ENCODE measurements around the gene FMNL2.

DNA sequence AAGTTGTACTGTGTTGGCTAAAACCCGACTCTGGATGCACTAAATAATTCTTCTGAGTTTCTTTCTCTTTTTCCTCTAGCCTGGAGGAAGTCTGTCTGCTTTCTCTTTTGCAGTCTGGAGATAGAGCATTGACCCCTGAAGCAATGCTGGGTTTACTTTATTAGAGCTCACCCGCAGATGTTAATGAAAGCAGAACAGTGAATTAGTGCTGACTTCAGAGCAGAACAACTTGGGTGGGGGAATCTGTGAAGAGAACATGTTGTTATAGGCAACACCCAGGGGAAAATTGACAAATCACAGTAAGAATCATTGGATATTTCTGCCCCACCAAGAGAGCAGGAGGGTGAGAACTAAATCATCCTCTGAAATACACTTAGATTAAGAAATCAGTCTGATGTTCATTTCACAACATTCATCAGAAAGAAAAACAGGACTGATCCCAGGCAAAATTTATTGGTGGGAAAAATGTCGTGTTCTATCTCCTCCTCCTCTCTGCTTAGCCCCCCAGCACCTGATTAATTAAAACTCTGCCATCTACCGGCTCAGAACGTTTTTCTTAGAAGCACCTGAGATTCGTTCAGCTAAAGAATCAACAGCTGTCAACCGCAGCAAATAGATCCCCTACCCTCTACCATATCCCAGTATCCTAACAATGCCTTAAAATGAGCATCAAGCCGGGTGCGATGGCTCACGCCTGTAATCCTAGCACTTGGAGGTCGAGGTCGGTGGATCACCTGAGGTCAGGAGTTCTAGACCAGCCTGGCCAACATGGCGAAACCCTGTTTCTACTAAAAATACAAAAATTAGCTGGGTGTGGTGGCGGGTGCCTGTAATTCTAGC lies 165.1 kb downstream of the FMNL2 start:
- TF ChIP-seq RARB (CRISPR knock-in tag; IDR thresholded peaks at IDR 0.05) (no peak), ZFP3 (CRISPR knock-in tag; IDR thresholded peaks at IDR 0.05) (no peak), PPARA (CRISPR knock-in tag; IDR thresholded peaks at IDR 0.05; ENCODE audit: borderline replicate concordance) (no peak), CSDC2 (CRISPR knock-in tag; IDR thresholded peaks at IDR 0.05) (no peak), OSR1 (CRISPR knock-in tag; IDR thresholded peaks at IDR 0.05) (no peak), ARNTL (CRISPR knock-in tag; IDR thresholded peaks at IDR 0.05; ENCODE audit: borderline replicate concordance, low read depth) (no peak)
